Activated CD8-positive, alpha-beta T cell treated with anti-CD3 and anti-CD28 coated beads for 36 hours (primary cell): ENCODE data around the gene PYGB. TPM values are rescaled to one million over a fixed set of nuclear protein-coding genes. Genes with fewer than 3 reads are reported as not detected.
"Not testable (repeated sequence)": the region's sequence is repeated elsewhere in the genome, so short reads cannot be mapped to it uniquely, and the experiment has no call there.

Source experiments
- ATAC-seq: fragments of 200-7000 bp; cut with Tn5 transposase; one replicate; pipeline ENCODE4 v1.10.0; 2021; ENCODE audit warnings: mild to moderate bottlenecking, moderate library complexity
- CTCF ChIA-PET: fragments of 350-600 bp; sonication (Branson Sonifier 250); formaldehyde crosslinking; loops from one replicate; lab custom pipeline; 2021; ENCODE audit warnings: antibody characterized with exemption; lab: Charles Lee
- POLR2A ChIA-PET: fragments of 350-600 bp; sonication (Branson Sonifier 250); formaldehyde crosslinking; loops from one replicate; lab custom pipeline; 2021; ENCODE audit warnings: antibody characterized with exemption; lab: Charles Lee
- DNase-seq: peaks from one replicate; pipeline ENCODE4 v3.0.0-alpha.2; 2020
- H3K27ac Mint-ChIP-seq: one replicate; pipeline ENCODE4 v1.8.0; 2021; ENCODE audit warnings: mild to moderate bottlenecking, mixed read lengths
- H3K27me3 Mint-ChIP-seq: one replicate; pipeline ENCODE4 v1.8.0; 2021; ENCODE audit warnings: mixed read lengths
- H3K36me3 Mint-ChIP-seq: one replicate; pipeline ENCODE4 v1.8.0; 2021; ENCODE audit warnings: low read depth, mixed read lengths
- H3K4me1 Mint-ChIP-seq: one replicate; pipeline ENCODE4 v1.8.0; 2021; ENCODE audit warnings: low read depth, mixed read lengths
- H3K4me3 Mint-ChIP-seq: one replicate; pipeline ENCODE4 v1.8.0; 2021; ENCODE audit warnings: mild to moderate bottlenecking, moderate library complexity, mixed read lengths
- H3K9me3 Mint-ChIP-seq: one replicate; pipeline ENCODE4 v1.8.0; 2021; ENCODE audit warnings: mixed read lengths
- CTCF ChIP-seq: fragments of 200-600 bp; IDR thresholded peaks from one replicate; pipeline ENCODE4 v1.8.0; 2022; ENCODE audit warnings: antibody characterized with exemption, mild to moderate bottlenecking
- intact Hi-C: fragments of 100-400 bp; cut with micrococcal nuclease; formaldehyde crosslinking; loops from one replicate; pipeline ENCODE4 v1.10.0; 2022
- total RNA-seq, 2 experiments: library from RNA; stranded (reverse); gene quantifications; one replicate each; pipeline ENCODE4 v1.2.3, GENCODE V29; 2021

PYGB gene
- total RNA-seq, 2 experiments from 2014 or later: 26.1 to 26.5 TPM

GRCh38 chr20:25327521-25328235 lies 79.8 kb downstream of the PYGB start:
- Mint-ChIP-seq H3K27me3 (no peaks in the 10 kb centered on the region), H3K36me3 (peaks cover 5% of the 10 kb centered on the region), H3K4me1 (peaks cover 14% of the 10 kb centered on the region), H3K4me3 (no peak overlapping the region), H3K9me3 (no peaks in the 10 kb centered on the region), H3K27ac (no peak overlapping the region)
- TF ChIP-seq CTCF: no peak
- ChIA-PET CTCF (no interaction called here), POLR2A (no interaction called here)
- no peak for ATAC-seq
- DNase-seq: no peak
- intact Hi-C loops: no loop called here

GRCh38 chr20:25328954-25329498 lies 81.1 kb downstream of the PYGB start:
- Mint-ChIP-seq H3K4me1 (peaks cover 14% of the 10 kb centered on the region), H3K27ac (no peak overlapping the region), H3K4me3 (no peak overlapping the region), H3K36me3 (peaks cover 4% of the 10 kb centered on the region), H3K27me3 (no peaks in the 10 kb centered on the region), H3K9me3 (peaks cover 1% of the 10 kb centered on the region)
- intact Hi-C loops: no loop called here
- POLR2A ChIA-PET: no interaction called here
- ATAC-seq (no peak), DNase-seq (no peak)
- CTCF ChIA-PET: no interaction called here
- no peak for TF ChIP-seq CTCF

DNA sequence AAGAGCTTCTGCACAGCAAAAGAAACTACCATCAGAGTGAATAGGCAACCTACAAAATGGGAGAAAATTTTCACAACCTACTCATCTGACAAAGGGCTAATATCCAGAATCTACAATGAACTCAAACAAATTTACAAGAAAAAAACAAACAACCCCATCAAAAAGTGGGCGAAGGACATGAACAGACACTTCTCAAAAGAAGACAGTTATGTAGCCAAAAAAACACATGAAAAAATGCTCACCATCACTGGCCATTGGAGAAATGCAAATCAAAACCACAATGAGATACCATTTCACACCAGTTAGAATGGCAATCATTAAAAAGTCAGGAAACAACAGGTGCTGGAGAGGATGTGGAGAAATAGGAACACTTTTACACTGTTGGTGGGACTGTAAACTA lies 87.1 kb downstream of the PYGB start:
- H3K4me3 Mint-ChIP-seq, ATAC-seq, H3K4me1 Mint-ChIP-seq, H3K27me3 Mint-ChIP-seq, H3K9me3 Mint-ChIP-seq, CTCF ChIA-PET, DNase-seq, H3K27ac Mint-ChIP-seq, intact Hi-C loops, POLR2A ChIA-PET: not testable (repeated sequence)
- peaks cover 11% of the 10 kb centered on the region for H3K36me3 Mint-ChIP-seq

DNA sequence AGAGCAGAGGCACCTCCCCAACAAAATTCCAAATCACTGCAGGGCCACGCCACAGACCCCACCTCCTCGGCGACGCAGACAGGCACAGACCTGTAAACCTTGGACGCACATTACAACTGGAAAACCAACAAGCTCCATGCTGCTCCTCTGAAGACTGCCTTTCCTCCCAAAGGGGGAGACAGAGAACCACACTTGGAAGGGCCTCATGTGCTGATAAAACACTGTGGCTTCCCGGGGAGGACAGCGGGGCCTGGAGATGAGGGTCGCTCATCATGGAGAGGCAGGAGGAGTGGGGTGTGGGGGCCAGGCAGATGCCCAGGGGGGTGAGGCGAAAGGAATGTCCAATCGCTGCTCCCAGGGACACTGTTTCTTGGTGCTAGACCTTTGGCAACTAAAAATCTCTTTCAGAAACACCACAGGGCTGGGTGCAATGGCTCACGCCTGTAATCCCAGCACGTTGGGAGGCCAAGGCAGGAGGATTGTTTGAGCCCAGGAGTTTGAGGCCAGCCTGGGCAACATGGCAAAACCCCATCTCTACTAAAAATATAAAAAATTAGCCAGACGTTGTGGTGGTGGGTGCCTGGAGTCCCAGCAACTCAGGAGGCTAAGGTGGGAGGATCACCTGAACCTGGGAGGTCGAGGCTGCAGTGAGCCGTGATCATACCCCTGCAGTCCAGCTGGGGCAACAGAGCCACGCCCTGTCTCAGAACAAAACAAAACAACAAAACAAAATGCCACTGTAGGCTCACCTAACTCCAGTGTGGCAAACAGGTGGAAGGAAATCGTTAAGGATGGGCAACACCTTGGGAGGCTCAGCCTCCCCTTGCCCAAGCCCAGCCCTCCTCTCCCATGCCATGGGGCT lies 88.9 kb downstream of the PYGB start:
- POLR2A ChIA-PET: no interaction called here

More for the DNA sequence above, 88.9 kb downstream of the PYGB start:
- intact Hi-C loops: no loop called here
- no peak for TF ChIP-seq CTCF
- DNase-seq (no peak), ATAC-seq (no peak)
- Mint-ChIP-seq H3K27ac (no peak overlapping the region), H3K9me3 (peaks cover 1% of the 10 kb centered on the region), H3K36me3 (peaks cover 11% of the 10 kb centered on the region), H3K4me1 (peaks cover 6% of the 10 kb centered on the region), H3K27me3 (no peaks in the 10 kb centered on the region), H3K4me3 (no peak overlapping the region)
- CTCF ChIA-PET: interaction anchor here (0.9 kb wide), 1 partner anchor 63 kb away, joined by 3 read pairs; no protein-coding TSS in a partner anchor
